ENCODE measurements around the gene DIP2B. TPM values are rescaled to one million over a fixed set of nuclear protein-coding genes. Genes with fewer than 3 reads are reported as not detected.

The DIP2B gene
- total RNA-seq, 1 experiment from 2014 or later = 30.2 TPM

- BruUV-seq (replicated peaks) = no TSS peak
These were observed 245.6 kb downstream of the DIP2B start for GRCh38 chr12:50750366-50750765.

DNA sequence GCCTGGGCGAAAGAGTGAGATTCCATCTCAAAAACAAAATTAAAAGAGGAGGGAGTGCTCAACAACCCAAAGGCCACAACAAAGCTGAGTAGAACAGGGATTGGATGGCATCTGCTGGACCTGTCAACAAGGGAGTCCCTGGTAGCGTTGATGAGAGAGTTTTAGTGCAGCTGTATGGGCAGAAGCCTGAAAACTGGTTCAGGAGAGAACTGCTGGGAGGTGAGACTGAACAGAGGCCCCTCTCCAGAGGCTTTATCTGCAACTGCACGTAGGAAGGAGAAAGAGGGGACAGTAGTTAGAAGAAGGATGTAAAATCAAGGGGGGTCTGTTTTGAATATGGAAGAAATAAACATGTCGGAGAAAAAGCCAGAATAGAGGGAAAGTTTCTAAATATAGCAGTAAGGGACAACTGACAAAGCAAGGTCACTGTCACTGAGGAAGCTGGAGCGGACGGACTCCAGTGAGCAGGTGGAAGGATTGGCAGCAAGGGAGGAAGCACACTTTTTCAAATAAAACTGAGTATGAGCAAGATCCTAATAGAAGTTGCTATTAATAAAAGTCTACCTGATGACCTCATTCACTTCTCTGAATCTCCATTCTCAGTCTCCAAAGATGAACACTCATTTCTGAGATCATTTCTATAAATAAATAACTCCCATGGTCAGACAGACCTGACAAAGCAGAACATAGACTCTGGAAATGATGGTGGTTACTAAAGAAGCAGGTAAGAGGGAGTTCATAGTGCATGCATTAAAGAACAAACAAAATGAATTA is 247.3 kb downstream of the DIP2B start:
- Histone ChIP-seq H3K27me3 (ENCODE audit: control insufficient read depth, insufficient read depth, low read length) (no peaks in the 10 kb centered on the region), H3K4me1 (ENCODE audit: control insufficient read depth, insufficient read depth, low read length) (no peaks in the 10 kb centered on the region), H3K4me3 (ENCODE audit: low read depth in 2 of 2, low read length in 2 of 2) (no peak overlapping the region), H3K9me3 (ENCODE audit: control insufficient read depth, insufficient read depth, low read depth, low read length) (no peaks in the 10 kb centered on the region), H3K36me3 (ENCODE audit: control insufficient read depth, insufficient read depth, low read length) (no peaks in the 10 kb centered on the region), H3K27ac (ENCODE audit: low read length) (no peak overlapping the region)
- CTCF ChIA-PET = no interaction called here
- ATAC-seq = no peak; the same call in 1 of the 2 replicates
- POLR2A ChIA-PET = no interaction called here
- TF ChIP-seq TCF7L2 (IDR thresholded peaks at IDR 0.05; ENCODE audit: low read depth, low read length) = no peak
- TF ChIP-seq, protein P1, sequence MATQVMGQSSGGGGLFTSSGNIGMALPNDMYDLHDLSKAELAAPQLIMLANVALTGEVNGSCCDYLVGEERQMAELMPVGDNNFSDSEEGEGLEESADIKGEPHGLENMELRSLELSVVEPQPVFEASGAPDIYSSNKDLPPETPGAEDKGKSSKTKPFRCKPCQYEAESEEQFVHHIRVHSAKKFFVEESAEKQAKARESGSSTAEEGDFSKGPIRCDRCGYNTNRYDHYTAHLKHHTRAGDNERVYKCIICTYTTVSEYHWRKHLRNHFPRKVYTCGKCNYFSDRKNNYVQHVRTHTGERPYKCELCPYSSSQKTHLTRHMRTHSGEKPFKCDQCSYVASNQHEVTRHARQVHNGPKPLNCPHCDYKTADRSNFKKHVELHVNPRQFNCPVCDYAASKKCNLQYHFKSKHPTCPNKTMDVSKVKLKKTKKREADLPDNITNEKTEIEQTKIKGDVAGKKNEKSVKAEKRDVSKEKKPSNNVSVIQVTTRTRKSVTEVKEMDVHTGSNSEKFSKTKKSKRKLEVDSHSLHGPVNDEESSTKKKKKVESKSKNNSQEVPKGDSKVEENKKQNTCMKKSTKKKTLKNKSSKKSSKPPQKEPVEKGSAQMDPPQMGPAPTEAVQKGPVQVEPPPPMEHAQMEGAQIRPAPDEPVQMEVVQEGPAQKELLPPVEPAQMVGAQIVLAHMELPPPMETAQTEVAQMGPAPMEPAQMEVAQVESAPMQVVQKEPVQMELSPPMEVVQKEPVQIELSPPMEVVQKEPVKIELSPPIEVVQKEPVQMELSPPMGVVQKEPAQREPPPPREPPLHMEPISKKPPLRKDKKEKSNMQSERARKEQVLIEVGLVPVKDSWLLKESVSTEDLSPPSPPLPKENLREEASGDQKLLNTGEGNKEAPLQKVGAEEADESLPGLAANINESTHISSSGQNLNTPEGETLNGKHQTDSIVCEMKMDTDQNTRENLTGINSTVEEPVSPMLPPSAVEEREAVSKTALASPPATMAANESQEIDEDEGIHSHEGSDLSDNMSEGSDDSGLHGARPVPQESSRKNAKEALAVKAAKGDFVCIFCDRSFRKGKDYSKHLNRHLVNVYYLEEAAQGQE (IDR thresholded peaks at IDR 0.05; ENCODE audit: insufficient read depth in 1 of 2, low read depth in 2 of 2, low read length in 1 of 2) = no peak
- TF ChIP-seq SIN3A (IDR thresholded peaks at IDR 0.05; ENCODE audit: borderline replicate concordance, insufficient read depth, low read depth, low read length) = no peak
- TF ChIP-seq CTCF (IDR thresholded peaks at IDR 0.05) = no peak
- TF ChIP-seq POLR2AphosphoS5 (IDR thresholded peaks at IDR 0.05; ENCODE audit: low read depth, low read length) = no peak
- in situ Hi-C loops (cut with HindIII; ENCODE audit: low pct_unique_long_range_greater_than_20kb, low sequenced_read_pairs) (no loop called here), intact Hi-C loops (cut with micrococcal nuclease; ENCODE audit: unreplicated experiment) (no loop called here)
- no TSS peak for BruUV-seq (replicated peaks)
- no peak for DNase-seq (ENCODE audit: low read depth, low spot score)

More at GRCh38 chr12:50750366-50750765, 245.6 kb downstream of the DIP2B start:
- ATAC-seq = no peak
- no peak for TF ChIP-seq CTCF (IDR thresholded peaks at IDR 0.05)
- TF ChIP-seq, protein P1 (IDR thresholded peaks at IDR 0.05; ENCODE audit: insufficient read depth in 1 of 2, low read depth in 2 of 2, low read length in 1 of 2) = no peak
- TF ChIP-seq POLR2AphosphoS5 (IDR thresholded peaks at IDR 0.05; ENCODE audit: low read depth, low read length) = no peak
- no peak for TF ChIP-seq TCF7L2 (IDR thresholded peaks at IDR 0.05; ENCODE audit: low read depth, low read length)
- no peak for TF ChIP-seq SIN3A (IDR thresholded peaks at IDR 0.05; ENCODE audit: borderline replicate concordance, insufficient read depth, low read depth, low read length)
- H3K4me1 ChIP-seq (ENCODE audit: control insufficient read depth, insufficient read depth, low read length) = no peaks in the 10 kb centered on the region
- DNase-seq (ENCODE audit: low read depth, low spot score) = no peak
- no peaks in the 10 kb centered on the region for H3K27me3 ChIP-seq (ENCODE audit: control insufficient read depth, insufficient read depth, low read length)
- H3K36me3 ChIP-seq (ENCODE audit: control insufficient read depth, insufficient read depth, low read length) = 0 out of 2 replicates have a peak, but pooled peaks cover 3% of the 10 kb centered on the region
- intact Hi-C loops (cut with micrococcal nuclease; ENCODE audit: unreplicated experiment) (no loop called here), in situ Hi-C loops (cut with HindIII; ENCODE audit: low pct_unique_long_range_greater_than_20kb, low sequenced_read_pairs) (no loop called here)
- ChIA-PET POLR2A (no interaction called here), CTCF (no interaction called here)
- H3K27ac ChIP-seq (ENCODE audit: low read length) = no peak overlapping the region
- no peak overlapping the region for H3K4me3 ChIP-seq (ENCODE audit: low read depth in 2 of 2, low read length in 2 of 2)
- H3K9me3 ChIP-seq (ENCODE audit: control insufficient read depth, insufficient read depth, low read depth, low read length) = no peaks in the 10 kb centered on the region

Measured in Panc1 (cell line).